Stimulated activated CD4-positive, alpha-beta T cell treated with anti-CD3 and anti-CD28 coated beads, Interleukin-4, amount 100 ng/mL, for 48 hours (primary cell): ENCODE results near the gene TMEM132D.

Source experiments
- DNase-seq, 2 donors: peaks; one replicate each; pipeline ENCODE4 v3.0.0-alpha.2; 2020; ENCODE audit warnings: low read depth in 2 of 2

The TMEM132D gene

DNA sequence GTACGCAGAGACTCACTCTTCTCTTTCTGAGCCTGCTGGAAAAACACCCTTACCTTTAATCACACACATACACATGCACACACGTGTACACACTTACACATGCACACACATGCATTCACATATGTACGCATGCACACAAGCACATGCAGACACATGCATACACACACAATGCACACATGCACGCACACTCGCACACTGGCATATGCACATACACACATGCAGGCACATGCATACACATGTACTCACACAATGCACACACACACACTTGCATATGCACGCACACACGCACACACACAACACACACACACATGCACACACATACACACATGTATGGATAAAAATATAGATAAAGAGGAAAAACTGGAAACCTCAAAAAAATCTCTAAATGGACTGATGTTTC, 801.6 kb downstream of the TMEM132D start:
- DNase-seq = no peak

DNA sequence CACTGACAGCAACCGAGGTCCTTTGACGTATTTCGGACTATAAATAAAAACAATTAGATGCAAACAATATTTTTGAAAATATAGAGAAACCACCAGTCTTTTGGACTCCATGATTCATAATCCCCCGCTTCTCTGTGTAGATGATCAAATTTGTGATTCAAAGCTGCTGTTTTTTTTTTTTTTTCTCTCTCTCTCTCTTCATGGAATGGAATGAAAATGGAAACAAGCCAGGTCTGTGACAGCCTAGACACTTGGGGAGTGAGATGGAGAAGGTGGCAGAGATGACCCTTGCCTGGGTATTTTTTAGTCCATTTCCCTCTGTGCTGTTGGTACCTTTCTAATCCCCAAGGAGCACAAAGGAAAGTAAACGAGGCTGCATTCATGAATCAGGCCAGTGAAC, 802.0 kb downstream of the TMEM132D start:
- DNase-seq = no peak

DNA sequence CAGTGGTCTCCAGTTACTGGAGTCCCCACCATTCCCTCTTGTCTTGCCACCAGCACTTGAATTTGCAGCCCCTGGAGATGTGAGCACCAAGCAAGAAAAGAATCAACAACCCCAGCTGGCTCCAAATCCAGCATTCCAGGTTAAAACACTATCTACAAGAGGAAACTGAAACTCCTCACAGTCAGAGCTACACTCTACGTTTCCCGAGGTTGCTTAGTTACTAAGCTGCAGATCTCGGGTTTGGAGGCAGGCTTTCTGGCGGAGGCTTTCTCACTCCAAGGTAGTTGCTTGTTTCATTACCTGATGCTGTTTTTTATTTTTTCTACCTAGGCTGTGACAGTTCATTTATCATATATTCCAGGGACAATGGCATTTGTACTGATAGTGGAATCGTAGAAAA, 802.4 kb downstream of the TMEM132D start:
- no peak for DNase-seq

DNA sequence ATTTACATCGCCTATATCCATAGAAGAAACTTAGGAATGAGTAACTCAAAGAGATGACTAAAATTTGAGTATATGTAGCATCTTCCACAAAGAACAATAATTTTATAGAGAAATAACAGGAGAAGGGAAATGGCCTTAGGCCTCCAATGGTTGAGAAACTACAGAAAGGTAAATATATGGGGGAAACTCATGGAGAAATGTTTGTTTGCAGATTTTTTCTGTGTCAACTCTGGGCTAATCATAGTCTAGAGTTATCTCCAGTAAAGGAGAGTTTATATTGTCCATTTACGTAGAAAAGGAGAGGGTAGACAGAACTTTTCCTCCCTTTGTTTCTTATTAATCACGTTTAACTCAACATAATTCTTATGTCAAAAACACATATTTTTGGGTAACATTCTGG, 806.4 kb downstream of the TMEM132D start:
- no peak for DNase-seq

DNA sequence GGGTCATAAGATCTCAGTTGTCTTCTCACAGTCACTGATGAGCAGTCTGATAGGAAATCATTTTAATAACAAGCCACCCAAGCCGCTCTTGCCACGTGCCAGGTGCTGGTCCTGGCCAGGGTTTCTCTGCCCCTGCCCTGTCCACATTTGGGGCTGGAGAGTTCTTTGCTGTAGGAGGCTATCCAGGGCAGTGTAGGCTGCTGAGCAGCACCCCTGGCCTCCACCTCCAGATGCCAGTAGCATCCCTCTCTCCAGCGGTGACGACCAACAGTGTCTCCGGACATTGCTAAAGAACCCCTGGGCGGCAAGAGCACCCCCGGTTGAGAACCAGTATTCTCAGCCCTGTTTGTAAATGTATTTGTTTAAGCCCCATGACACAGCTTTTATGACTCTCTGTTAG, 806.9 kb downstream of the TMEM132D start:
- no peak for DNase-seq

DNA sequence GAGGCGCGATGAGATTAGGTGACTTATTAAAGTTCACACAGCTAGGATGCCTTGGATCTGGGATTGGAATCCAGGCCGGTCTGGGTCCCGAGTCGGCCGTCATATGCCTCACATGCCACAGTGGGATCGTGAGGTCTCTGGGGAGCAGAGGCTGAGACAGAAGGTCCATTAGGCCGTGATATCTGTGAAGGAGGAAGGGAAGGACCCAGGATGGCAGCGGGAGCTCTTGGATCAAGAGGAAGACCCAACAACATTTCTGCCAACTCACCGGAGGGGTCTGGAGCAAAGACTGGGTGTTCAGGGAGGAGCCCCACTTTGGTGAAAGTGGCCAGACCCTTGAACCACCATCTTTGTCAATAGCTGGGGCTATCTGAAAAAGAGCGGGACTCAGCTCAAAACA, 807.6 kb downstream of the TMEM132D start:
- DNase-seq = no peak

DNA sequence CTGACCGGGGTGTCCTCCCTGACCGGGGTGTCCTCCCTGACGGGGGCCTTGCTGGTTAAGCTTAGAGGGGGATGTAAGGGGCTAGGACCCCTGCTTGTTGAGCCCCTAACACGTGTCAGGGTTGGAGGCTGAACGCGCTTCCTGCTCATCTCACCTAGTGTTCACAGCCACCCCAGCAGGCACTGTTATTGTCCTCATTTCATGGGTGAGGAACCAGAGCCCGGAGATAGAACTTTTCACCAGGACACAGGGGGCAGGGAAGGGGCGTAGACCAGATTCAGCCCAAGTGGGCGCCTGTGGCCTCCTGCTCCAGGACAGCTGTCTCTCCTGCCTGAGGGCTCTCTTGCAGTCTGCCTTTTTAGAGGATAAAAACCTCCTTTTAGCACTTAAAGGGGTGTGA, 814.2 kb downstream of the TMEM132D start:
- no peak for DNase-seq

DNA sequence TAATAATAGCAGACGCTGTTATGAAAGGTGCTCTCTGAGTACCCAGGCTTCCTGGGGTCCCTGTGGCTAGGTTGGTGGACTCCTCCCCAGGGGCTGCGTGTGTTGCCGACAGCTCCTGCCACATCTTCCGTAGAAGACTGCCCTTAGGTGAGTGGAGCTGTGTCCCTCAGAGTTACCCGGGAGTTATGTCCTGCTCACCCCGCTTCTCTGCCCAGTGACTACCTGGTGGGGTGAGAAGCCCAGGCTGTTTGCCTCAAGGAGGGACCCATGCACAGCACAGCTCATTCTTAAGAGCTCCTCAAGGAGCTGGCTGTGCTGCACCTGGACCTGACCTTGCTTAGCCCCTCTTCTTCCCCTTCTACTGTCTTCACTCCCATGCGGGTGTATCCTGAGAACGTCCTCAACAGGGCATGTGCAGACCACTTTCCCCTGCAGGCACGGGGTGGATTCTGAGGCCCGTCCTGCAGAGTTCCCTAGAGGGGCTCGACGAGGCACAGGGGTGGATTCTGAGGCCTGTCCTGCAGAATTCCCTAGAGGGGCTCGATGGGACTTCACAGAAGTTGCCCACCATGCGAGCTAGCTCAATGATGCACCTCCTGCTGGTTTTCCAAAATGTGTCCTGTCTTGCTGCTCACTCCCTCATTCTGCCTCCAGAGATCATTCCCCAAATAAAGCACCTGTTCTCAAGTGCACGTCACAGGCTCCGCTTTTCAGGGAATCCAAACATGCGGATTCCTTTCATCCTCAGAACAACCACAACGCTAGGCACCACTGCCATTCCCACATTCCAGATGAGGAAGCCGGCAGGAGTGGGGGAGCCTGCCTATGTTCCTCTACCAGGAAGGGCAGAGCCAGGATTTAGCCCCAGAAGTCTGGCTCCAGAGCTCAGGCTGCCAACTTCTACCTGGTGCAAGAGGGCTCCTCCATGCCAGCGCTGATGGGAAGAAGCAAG, 818.7 kb downstream of the TMEM132D start:
- no peak for DNase-seq

DNA sequence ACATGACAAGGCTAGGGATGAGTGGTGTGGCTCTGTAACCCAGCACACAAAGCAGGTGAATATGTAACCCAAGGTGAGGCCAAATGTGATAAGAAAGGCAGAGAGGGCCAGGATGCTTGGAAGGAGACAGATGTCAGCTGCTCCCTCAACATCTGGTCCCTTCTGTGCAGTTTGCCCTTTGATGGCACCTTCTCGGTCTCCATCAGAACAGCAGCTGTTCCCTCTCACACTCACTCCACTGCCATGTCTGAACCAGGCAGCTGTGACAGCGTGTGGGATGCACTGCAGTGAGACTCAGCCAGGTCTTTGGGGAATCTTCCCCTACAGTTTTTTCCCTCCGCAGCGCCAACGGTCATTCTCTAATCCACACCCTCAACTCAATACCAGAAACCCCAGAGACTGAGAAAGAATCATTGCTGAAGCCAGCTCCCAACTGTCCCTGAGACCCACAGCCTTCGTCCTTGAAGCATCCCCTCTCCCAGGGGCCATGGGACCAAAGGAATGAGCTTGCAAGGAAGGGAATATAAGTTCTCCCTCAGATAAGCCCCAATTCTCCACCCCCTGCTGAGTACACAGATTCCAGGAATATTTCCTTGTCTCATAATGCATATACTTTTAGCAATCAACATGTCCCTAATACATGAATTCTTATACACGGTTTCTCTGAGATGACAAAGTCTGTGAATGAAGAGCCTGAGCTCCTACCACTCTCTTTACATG, 820.5 kb downstream of the TMEM132D start:
- DNase-seq = no peak

DNA sequence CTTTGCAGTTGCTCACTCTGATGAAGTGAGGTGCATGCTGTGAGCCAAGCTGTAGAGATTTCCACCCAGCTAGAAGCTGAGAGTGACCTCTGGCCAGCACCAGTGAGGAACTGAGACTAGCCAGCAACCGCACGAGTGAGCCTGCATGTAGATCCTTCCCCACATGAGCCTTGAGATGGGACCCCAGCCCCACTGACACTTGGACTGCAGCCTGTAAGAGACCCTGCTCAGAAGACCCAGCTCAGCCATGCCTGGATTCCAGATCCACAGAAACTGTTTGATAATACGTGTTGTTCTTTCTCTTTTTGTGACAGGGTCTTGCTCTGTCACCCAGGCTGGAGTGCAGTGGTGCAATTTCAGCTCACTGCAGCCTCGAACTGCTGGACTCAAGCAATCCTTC, 821.4 kb downstream of the TMEM132D start:
- DNase-seq = no peak

DNA sequence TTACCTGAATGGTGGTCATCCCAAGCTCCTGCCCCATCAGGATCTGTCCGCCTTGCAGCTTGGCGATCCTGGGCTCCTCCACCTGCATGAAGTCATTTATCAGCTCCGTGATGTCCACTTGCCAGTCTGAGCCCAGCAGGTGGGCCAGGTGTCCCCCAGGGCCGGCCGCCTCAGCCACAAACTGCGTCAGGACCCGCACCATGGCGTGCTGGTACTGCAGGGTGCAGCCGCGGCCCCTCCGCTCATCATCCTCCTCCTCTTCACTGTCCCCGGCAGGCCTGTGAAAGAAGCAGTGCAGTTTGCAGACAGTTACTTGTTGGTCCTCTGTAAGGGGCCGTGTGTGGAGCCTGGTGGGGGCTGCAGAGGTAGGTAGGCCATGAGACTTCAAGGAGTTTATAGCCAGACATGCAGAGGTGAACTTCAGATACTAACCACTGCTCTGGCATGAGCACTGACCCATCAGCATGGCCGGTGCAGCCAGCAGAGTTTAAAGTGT, 822.0 kb downstream of the TMEM132D start:
- no peak for DNase-seq

DNA sequence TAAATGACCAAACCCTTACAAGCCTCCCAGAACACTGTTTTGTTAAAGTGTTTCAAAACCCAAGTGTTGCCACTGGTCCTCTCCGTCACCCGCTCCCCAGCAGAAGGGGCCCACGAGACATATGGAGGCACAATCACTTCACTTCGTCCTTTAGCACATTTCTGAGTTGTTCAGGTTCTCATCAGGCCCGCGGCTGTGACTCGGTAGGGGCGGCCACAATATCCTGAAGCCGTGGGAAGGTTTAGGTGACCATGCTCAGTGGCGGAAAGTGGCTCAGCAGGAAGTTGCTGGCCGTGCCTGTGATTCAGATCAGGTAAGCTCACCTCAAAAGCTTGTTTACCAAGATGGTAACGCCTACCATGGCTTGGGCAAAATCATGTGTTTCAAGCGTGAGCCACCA, 823.0 kb downstream of the TMEM132D start:
- DNase-seq = no peak

DNA sequence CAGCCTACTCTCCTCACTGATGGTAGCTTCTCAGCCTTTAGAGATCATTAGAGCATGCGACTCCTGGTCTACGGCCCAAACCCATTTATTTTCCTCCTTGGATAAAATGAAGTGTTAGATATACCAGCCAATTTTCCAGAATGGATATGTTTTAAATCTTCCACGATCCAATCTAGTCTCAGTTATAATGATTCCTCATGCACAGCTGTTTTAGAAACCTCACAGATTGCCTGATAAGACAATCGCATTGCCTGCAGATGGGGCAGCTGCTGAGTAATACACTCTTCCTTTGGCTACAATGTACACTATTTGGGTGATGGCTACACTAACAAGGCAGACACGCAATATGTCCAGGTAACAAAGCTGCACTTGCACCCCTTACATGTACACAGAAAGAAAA, 823.4 kb downstream of the TMEM132D start:
- DNase-seq = no peak

DNA sequence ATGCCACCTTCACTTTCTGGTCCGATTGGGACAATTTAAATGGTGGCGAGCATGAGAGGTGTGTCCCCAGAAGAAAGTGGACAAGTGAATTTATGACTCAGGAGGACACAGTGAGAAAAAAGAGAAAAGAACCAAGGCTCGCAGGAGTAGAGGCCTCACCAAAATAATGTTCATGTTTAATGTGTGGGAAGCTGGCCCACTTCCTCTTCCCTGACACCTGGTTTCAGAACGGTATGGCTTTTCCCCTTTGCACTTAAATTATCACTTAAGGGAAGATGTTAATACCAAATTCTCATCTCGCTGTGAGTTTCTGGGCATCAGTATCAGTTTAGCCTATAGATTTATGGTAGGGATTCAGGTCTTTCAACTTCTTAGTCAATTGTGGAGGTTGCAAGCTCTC, 824.1 kb downstream of the TMEM132D start:
- no peak for DNase-seq

DNA sequence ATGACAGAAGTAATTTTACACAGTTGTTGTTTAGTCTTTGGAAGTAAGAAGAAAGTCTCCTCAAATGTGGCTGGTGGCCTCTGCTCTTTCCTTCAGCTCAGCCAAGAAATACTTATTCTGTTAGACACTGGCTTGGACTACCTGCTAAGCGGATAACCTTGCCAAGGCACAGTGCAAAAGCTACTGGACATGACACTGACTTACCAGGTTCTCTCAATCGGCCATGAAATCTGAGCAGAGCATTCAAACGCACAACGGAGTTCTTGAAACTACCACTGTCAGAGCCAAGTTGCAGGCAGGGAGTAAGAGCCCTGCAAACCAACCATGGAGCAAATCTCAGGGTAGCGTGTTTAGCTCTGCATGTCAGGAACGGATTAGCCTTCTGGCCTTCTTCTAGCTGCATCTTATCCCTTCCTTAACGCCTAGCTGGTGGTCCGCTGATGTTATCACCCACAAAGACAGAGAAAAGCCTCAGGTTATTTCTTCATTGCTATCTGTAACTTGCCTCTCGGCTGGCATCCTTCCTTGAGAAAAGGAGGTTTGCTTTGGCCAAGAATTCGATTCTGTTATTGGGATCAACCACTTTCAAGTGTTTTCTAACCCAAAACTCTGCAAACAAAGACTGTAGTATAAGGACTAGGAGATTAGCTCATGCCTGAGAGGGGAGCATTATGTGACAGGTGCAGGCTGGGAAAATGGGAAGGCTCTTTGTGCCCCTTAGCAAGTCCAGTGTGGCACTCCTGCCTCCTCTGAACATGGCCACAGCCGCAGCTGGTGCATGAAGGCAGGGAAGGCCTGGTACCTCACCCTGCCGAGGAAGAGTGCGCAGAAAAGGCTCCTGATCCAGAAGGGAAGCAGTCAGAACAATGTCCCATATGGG, 827.1 kb downstream of the TMEM132D start:
- DNase-seq = no peak

DNA sequence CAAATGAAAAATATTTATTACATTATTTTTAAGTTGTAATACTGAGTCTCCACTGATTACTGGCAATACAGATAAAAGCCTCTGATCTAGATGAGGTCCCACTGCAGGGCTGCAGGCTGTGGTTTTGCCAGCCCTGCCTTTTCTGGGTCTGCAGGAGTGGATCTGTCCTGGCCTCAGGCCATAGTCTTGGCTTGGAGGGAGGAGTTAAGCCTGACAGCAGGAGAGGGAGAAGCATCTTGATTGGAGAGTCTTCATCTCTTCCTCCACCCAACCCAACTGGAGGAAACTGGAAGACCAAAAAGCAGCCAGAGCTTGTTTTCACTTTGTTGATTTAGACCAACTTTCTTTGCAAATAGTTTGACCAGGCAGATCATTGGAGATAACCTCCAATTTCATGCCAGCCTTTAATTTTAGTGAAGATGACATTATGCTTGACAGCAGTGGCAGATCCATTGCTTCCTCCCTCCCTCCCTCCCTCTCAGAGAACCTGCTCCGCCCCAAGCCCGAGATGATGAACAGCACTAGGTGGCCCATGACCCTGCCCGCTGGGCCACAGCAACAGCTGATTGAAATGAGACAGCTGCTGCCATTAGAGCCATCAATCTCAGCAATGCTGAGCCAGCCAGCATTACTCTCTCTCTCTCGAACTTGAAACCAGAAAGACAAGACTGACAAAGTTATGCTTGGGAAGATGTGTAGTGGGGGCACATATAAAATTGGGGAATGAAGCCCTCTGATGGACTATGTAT, 828.2 kb downstream of the TMEM132D start:
- no peak for DNase-seq

DNA sequence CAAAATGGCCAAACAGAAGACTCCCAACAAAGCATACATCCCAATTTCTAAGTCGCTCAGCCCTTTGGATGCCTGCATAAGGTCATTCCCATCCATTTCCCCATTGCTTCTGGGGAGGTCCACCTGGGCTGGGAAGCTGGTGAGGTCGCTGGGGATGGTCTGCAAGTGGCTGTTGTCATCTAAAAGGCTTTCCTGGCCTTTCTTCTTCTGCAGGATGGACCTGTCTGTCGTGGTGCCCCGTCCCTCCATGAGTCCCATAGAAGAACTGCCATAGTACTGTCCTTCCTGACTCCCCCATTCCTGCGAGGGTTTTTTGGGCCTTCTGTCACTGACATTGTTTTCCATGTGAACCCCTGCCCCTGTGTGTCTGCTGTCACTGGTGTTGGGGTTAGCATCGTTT, 829.4 kb downstream of the TMEM132D start:
- DNase-seq = no peak

DNA sequence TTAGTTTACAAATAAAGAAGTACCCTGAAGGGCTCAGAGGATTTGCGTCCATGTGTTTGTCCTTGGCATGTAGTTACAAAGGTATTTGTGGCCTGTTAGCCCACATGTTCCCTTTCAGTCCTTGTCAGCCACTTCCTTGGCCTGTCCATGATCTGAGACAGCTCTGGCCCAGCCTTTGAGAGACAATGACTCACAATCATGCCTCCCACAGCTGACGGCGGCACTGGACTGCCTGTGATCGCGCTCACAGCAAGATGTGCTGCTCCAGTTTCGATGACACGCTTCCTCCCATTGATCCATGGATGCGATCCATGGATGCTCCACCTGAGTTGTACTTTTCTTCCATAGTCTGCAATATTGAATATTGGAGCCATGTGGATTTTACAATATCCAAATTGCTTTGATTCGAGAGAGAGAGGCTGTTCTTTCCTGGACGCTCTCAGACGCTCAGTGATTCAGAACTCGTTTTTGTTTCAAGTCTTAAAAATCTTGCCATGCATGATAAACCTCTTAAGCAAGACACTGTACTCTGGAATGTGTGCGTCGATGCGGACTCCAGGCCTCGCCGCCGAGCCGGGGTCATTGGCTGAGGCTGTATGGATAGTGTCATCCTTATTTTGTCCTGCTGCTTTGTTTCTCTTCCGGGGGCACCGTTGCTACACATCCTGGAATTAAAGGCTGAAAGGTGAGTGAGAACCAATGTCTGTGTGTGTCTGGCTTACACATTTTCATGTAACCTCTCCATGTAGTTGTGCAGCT, 830.5 kb downstream of the TMEM132D start:
- no peak for DNase-seq

DNA sequence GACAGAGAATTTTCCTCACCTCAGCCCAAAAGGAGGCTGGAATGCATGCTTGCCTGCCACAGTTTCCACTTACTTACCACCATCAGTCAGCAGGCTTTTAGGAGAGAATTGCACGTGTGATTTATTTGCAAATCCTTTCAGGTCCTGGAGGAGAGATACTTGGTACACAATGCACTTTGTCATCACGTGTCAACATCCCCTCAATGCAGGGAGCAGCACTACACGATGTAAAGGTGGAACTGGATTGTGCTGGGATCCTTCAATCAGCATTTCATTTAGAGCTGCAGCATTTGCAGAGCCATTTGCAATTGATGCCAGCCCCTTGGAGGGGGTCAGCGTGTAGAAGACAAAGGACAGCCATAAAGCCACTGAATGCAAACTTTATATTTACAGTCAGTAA, 832.5 kb downstream of the TMEM132D start:
- DNase-seq = no peak

DNA sequence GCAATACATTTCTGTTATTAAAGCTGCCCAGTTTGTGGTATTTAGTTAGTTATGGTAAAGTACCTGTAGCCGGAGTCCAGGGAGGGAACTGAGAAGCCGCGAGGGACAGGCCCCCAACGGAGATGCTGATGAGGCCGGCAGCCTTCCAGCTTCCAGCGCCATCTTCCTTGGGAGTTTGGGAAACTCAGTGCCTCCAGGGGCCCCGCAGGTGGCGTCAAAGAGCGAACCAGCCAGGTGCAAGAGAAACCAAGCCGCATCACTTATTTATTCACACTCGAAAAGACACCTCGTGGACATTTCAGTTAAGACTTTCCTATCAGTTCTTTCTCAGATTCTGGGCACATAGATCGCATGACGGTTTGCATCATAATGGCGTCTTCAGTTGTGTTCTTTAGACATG, 833.9 kb downstream of the TMEM132D start:
- no peak for DNase-seq

DNA sequence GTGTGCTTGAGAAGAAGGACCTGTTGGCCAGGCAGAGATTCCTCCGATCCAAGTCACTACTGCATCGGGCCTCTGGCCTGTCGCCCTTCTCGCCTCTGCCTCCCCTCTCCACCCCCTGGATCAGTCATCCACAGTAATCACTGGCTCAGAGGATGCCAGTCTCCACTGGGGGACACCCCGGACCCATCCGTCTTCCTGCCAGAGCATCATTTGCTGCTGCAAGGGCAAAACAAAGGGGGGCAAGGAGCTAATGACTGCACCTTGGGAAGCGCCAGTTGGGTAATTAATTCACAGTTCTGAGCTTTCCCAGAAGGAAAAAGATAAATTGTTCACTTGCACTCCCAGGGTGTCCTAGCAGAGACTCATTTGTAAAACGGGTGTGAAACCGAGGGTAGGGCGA, 835.1 kb downstream of the TMEM132D start:
- DNase-seq = no peak
